Measurements from ENCODE around the gene KCNIP4. TPM values are rescaled to one million over a fixed set of nuclear protein-coding genes. Genes with fewer than 3 reads are reported as not detected.

Gene KCNIP4
- total and polyA plus RNA-seq, 10 of the 15 experiments (the other 5 are each of a cell fraction or from before 2014, with no cell fraction given) = 0.03 to 0.23 (median 0.13) TPM; not detected in 7

- Histone ChIP-seq H3K79me2 (ENCODE audit: control insufficient read depth, insufficient read depth, low read length) (no peaks in the 10 kb centered on the region), H3K4me2 (ENCODE audit: control insufficient read depth, insufficient read depth) (no peak overlapping the region), H3K27ac (ENCODE audit: control insufficient read depth, insufficient read depth) (no peak overlapping the region), H3K4me1 (ENCODE audit: control insufficient read depth, insufficient read depth, low read length) (no peaks in the 10 kb centered on the region), H3K9ac (ENCODE audit: control insufficient read depth, insufficient read depth, low read length) (no peak overlapping the region), H3K36me3 (ENCODE audit: control insufficient read depth in 2 of 2, insufficient read depth in 2 of 2, low read length in 1 of 2) (no peaks in the 10 kb centered on the region), H4K20me1 (ENCODE audit: control insufficient read depth, insufficient read depth) (no peaks in the 10 kb centered on the region), H3K4me3 (no peak overlapping the region), H3K9me3 (replicated peaks; ENCODE audit: control insufficient read depth, insufficient read depth, low read length) (no peaks in the 10 kb centered on the region), H2AFZ (ENCODE audit: control insufficient read depth, low read depth, low read length) (no peak overlapping the region), H3K27me3 (replicated peaks in 1 of 2; ENCODE audit: control insufficient read depth in 2 of 2, insufficient read depth in 2 of 2, low read length in 1 of 2) (no peaks in the 10 kb centered on the region)
- ChIA-PET POLR2A (no interaction called here), CTCF (no interaction called here), RAD21 (ENCODE audit: unreplicated experiment) (no interaction called here), SMC1A (ENCODE audit: uncharacterized antibody, unreplicated experiment) (interaction anchor here (1.0 kb wide), 1 partner anchor 13 kb away, joined by 3 read pairs; no protein-coding TSS in a partner anchor)
- TF ChIP-seq CEBPZ (IDR thresholded peaks at IDR 0.05; ENCODE audit: low read depth, low read length) (no peak), NRF1 (conservative IDR thresholded peaks at IDR 0.05; ENCODE audit: low read depth, low read length) (no peak), SUPT20H (IDR thresholded peaks at IDR 0.05; ENCODE audit: borderline replicate concordance, control insufficient read depth, low read depth, low read length) (no peak), RELB (IDR thresholded peaks at IDR 0.05; ENCODE audit: low read depth) (no peak), POLR2AphosphoS5 (IDR thresholded peaks at IDR 0.05; ENCODE audit: low read length) (no peak), POLR2A (IDR thresholded peaks at IDR 0.05; ENCODE audit: low read depth, low read length) (no peak), JUND (IDR thresholded peaks at IDR 0.05; ENCODE audit: low read depth, low read length) (no peak), GABPA (IDR thresholded peaks at IDR 0.05; ENCODE audit: low read depth) (no peak), YBX1 (IDR thresholded peaks at IDR 0.05) (no peak), CHD4 (IDR thresholded peaks at IDR 0.05) (no peak), CHD1 (IDR thresholded peaks at IDR 0.05; ENCODE audit: low read depth, low read length) (no peak), SMAD5 (IDR thresholded peaks at IDR 0.05; ENCODE audit: low read depth) (no peak), ZBED1 (IDR thresholded peaks at IDR 0.05; ENCODE audit: borderline replicate concordance) (no peak), LARP7 (IDR thresholded peaks at IDR 0.05) (no peak), EP300 (IDR thresholded peaks at IDR 0.05; ENCODE audit: borderline replicate concordance in 1 of 2, control insufficient read depth in 1 of 2, low read depth in 2 of 2, low read length in 2 of 2) (no peak), CREM (IDR thresholded peaks at IDR 0.05; ENCODE audit: low read depth) (no peak), TCF7 (IDR thresholded peaks at IDR 0.05; ENCODE audit: borderline replicate concordance) (no peak), ZNF217 (IDR thresholded peaks at IDR 0.05) (no peak), SUZ12 (IDR thresholded peaks at IDR 0.05; ENCODE audit: unreplicated experiment) (no peak)
- FAIRE-seq (no peak), DNase-seq (ENCODE audit: low read depth, low spot score) (no peak), ATAC-seq (no peak)
- BruUV-seq (replicated peaks) = no TSS peak
- in situ Hi-C loops (cut with MboI) (no loop called here), intact Hi-C loops (cut with micrococcal nuclease; ENCODE audit: unreplicated experiment) (no loop called here)
- WGBS (ENCODE audit: insufficient coverage, insufficient replicate concordance, low lambda C conversion rate, missing lambda C conversion rate) = 53% methylated on average over 3 of the region's 3 CpGs
These were observed 405.1 kb downstream of the KCNIP4 start for GRCh38 chr4:21543514-21543913.

Data from GM12878 (cell line).